ENCODE results near the gene IRF4. TPM values are rescaled to one million over a fixed set of nuclear protein-coding genes. Genes with fewer than 3 reads are reported as not detected.

IRF4 gene
- total and polyA plus RNA-seq, 2 experiments from 2014 or later = 1.3 to 1.9 TPM

DNA sequence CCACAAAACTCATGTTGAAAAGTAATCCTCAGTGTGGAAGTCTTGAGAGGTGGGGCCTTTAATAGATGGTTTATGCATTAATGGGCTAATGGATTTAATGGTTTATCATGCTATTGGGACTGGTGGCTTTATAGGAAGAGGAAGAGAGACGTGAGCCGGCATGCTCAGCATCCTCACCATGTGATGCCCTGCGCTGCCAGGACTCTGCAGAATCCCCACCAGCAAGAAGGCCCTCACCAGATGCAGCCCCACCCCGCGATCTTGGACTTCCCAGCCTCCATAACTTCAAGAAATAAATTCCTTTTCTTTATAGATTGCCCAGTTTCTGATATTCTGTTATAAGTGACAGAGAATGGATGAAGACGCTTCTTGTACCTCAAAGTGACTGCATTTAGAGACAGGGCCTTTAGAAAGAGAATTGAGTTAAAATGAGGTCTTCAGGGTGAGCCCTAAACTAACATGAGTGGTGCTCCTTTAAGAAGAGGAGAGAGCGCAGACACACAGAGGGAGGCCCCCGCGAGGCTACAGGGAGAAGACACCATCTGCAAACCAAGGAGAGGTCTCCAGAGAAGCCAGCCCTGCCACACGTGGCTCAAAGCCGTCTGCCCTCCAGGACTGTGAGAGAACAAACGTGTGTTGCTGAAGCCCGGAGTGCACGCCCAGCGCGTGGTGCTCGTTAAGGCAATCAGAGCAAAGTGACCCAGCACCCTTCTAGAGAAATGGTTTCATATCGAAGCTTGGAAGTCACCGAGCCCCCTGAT, 56.9 kb downstream of the IRF4 start:
- Mint-ChIP-seq H3K27me3 (ENCODE audit: insufficient read depth, low read depth, poor library complexity) (peaks cover 6% of the 10 kb centered on the region), H3K4me1 (peaks cover 6% of the 10 kb centered on the region; the same call in 2 of the 3 replicates), H3K4me3 (no peak overlapping the region), H3K9me3 (peaks cover 34% of the 10 kb centered on the region), H3K36me3 (ENCODE audit: low read depth) (peaks cover 20% of the 10 kb centered on the region), H3K27ac (no peak overlapping the region)
- Histone ChIP-seq H3K4me3 (no peak overlapping the region), H3K79me2 (replicated peaks; ENCODE audit: insufficient read depth) (no peaks in the 10 kb centered on the region), H3F3A (replicated peaks; ENCODE audit: low read depth) (no peaks in the 10 kb centered on the region), H3K36me3 (ENCODE audit: insufficient read depth) (no peaks in the 10 kb centered on the region), H3K4me2 (no peak overlapping the region), H2AFZ (no peak overlapping the region), H3K27me3 (ENCODE audit: insufficient read depth) (no peaks in the 10 kb centered on the region), H3K4me1 (ENCODE audit: insufficient read depth) (no peaks in the 10 kb centered on the region), H3K27ac (ENCODE audit: low read depth) (no peak overlapping the region), H3K9me2 (ENCODE audit: insufficient read depth) (no peaks in the 10 kb centered on the region), H4K20me1 (replicated peaks; ENCODE audit: insufficient read depth) (no peaks in the 10 kb centered on the region)
- TF ChIP-seq ZNF114 (CRISPR knock-in tag; IDR thresholded peaks at IDR 0.05) = no peak
- TF ChIP-seq EZH2 (IDR thresholded peaks at IDR 0.05; ENCODE audit: low read depth, unreplicated experiment) = no peak
- TF ChIP-seq, protein P1, sequence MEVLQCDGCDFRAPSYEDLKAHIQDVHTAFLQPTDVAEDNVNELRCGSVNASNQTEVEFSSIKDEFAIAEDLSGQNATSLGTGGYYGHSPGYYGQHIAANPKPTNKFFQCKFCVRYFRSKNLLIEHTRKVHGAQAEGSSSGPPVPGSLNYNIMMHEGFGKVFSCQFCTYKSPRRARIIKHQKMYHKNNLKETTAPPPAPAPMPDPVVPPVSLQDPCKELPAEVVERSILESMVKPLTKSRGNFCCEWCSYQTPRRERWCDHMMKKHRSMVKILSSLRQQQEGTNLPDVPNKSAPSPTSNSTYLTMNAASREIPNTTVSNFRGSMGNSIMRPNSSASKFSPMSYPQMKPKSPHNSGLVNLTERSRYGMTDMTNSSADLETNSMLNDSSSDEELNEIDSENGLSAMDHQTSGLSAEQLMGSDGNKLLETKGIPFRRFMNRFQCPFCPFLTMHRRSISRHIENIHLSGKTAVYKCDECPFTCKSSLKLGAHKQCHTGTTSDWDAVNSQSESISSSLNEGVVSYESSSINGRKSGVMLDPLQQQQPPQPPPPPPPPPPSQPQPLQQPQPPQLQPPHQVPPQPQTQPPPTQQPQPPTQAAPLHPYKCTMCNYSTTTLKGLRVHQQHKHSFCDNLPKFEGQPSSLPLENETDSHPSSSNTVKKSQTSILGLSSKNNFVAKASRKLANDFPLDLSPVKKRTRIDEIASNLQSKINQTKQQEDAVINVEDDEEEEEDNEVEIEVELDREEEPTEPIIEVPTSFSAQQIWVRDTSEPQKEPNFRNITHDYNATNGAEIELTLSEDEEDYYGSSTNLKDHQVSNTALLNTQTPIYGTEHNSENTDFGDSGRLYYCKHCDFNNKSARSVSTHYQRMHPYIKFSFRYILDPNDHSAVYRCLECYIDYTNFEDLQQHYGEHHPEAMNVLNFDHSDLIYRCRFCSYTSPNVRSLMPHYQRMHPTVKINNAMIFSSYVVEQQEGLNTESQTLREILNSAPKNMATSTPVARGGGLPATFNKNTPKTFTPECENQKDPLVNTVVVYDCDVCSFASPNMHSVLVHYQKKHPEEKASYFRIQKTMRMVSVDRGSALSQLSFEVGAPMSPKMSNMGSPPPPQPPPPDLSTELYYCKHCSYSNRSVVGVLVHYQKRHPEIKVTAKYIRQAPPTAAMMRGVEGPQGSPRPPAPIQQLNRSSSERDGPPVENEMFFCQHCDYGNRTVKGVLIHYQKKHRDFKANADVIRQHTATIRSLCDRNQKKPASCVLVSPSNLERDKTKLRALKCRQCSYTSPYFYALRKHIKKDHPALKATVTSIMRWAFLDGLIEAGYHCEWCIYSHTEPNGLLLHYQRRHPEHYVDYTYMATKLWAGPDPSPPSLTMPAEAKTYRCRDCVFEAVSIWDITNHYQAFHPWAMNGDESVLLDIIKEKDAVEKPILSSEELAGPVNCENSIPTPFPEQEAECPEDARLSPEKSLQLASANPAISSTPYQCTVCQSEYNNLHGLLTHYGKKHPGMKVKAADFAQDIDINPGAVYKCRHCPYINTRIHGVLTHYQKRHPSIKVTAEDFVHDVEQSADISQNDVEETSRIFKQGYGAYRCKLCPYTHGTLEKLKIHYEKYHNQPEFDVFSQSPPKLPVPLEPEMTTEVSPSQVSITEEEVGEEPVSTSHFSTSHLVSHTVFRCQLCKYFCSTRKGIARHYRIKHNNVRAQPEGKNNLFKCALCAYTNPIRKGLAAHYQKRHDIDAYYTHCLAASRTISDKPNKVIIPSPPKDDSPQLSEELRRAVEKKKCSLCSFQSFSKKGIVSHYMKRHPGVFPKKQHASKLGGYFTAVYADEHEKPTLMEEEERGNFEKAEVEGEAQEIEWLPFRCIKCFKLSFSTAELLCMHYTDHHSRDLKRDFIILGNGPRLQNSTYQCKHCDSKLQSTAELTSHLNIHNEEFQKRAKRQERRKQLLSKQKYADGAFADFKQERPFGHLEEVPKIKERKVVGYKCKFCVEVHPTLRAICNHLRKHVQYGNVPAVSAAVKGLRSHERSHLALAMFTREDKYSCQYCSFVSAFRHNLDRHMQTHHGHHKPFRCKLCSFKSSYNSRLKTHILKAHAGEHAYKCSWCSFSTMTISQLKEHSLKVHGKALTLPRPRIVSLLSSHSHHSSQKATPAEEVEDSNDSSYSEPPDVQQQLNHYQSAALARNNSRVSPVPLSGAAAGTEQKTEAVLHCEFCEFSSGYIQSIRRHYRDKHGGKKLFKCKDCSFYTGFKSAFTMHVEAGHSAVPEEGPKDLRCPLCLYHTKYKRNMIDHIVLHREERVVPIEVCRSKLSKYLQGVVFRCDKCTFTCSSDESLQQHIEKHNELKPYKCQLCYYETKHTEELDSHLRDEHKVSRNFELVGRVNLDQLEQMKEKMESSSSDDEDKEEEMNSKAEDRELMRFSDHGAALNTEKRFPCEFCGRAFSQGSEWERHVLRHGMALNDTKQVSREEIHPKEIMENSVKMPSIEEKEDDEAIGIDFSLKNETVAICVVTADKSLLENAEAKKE (CRISPR knock-in tag; IDR thresholded peaks at IDR 0.05) = no peak
- TF ChIP-seq, protein P2, sequence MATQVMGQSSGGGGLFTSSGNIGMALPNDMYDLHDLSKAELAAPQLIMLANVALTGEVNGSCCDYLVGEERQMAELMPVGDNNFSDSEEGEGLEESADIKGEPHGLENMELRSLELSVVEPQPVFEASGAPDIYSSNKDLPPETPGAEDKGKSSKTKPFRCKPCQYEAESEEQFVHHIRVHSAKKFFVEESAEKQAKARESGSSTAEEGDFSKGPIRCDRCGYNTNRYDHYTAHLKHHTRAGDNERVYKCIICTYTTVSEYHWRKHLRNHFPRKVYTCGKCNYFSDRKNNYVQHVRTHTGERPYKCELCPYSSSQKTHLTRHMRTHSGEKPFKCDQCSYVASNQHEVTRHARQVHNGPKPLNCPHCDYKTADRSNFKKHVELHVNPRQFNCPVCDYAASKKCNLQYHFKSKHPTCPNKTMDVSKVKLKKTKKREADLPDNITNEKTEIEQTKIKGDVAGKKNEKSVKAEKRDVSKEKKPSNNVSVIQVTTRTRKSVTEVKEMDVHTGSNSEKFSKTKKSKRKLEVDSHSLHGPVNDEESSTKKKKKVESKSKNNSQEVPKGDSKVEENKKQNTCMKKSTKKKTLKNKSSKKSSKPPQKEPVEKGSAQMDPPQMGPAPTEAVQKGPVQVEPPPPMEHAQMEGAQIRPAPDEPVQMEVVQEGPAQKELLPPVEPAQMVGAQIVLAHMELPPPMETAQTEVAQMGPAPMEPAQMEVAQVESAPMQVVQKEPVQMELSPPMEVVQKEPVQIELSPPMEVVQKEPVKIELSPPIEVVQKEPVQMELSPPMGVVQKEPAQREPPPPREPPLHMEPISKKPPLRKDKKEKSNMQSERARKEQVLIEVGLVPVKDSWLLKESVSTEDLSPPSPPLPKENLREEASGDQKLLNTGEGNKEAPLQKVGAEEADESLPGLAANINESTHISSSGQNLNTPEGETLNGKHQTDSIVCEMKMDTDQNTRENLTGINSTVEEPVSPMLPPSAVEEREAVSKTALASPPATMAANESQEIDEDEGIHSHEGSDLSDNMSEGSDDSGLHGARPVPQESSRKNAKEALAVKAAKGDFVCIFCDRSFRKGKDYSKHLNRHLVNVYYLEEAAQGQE (IDR thresholded peaks at IDR 0.05; ENCODE audit: unreplicated experiment) = no peak
- DNase-seq (ENCODE audit: low spot score) (no peak), ATAC-seq (no peak)

All from GM23338 (cell line).